CD14-positive monocyte (primary cell): ENCODE results near the gene RAB28. TPM values are rescaled to one million over a fixed set of nuclear protein-coding genes. Genes with fewer than 3 reads are reported as not detected.

Experiments
- DNase-seq, 3 donors: peaks; one replicate each; pipeline ENCODE4 v3.0.0-alpha.2; 2011 to 2022
- H2AFZ ChIP-seq: 2 replicates; pipeline ENCODE4 v1.6.0; 2012; ENCODE audit warnings: mild to moderate bottlenecking, low read depth, low read length, inconsistent platforms; ENCODE audit not compliant: insufficient read depth, poor library complexity, severe bottlenecking
- H3K27ac ChIP-seq, 2 donors: 1 replicate in 1 of 2; 2 replicates in 1 of 2; pipeline ENCODE4 v1.5.1; 2012 to 2013; ENCODE audit warnings: low read length in 2 of 2, control low read depth in 1 of 2, inconsistent platforms in 1 of 2, low read depth in 1 of 2, mild to moderate bottlenecking in 1 of 2
- H3K27me3 ChIP-seq, 2 donors: one replicate each; pipeline versions ENCODE4 v1.6.0 to v1.6.1; 2011 to 2013; ENCODE audit warnings: low read length in 2 of 2; ENCODE audit not compliant: control insufficient read depth in 2 of 2, insufficient read depth in 2 of 2
- H3K36me3 ChIP-seq, 2 donors: replicated peaks in 1 of 2; 1 replicate in 1 of 2; 2 replicates in 1 of 2; pipeline versions ENCODE4 v1.5.1 to v1.6.1; 2012 to 2013; ENCODE audit warnings: low read length in 2 of 2, control low read depth in 1 of 2, inconsistent platforms in 1 of 2, mild to moderate bottlenecking in 1 of 2; ENCODE audit not compliant: insufficient read depth in 2 of 2, control insufficient read depth in 1 of 2
- H3K4me1 ChIP-seq, 2 donors: 1 replicate in 1 of 2; 2 replicates in 1 of 2; pipeline versions ENCODE4 v1.5.1 to v1.6.1; 2012 to 2013; ENCODE audit warnings: low read length in 2 of 2, control low read depth in 1 of 2, inconsistent platforms in 1 of 2, mild to moderate bottlenecking in 1 of 2, moderate library complexity in 1 of 2; ENCODE audit not compliant: insufficient read depth in 2 of 2, control insufficient read depth in 1 of 2
- H3K4me2 ChIP-seq: replicated peaks from 2 replicates; pipeline ENCODE3; 2012; ENCODE audit warnings: low read length, moderate library complexity, mild to moderate bottlenecking; ENCODE audit not compliant: poor library complexity, severe bottlenecking; ENCODE audit errors: extremely low read depth
- H3K4me3 ChIP-seq, 3 experiments: fragments of 200-600 bp in 1 of 3; sonication (generic) in 1 of 3; replicated peaks in 1 of 3; 1 replicate in 2 of 3; 2 replicates in 1 of 3; pipeline ENCODE4 v1.5.1; 2011 to 2013; ENCODE audit warnings: low read length in 3 of 3, mild to moderate bottlenecking in 3 of 3, control low read depth in 2 of 3, low read depth in 2 of 3, inconsistent platforms in 1 of 3, moderate library complexity in 1 of 3
- H3K79me2 ChIP-seq: 2 replicates; pipeline ENCODE4 v1.6.0; 2012; ENCODE audit warnings: mild to moderate bottlenecking, control low read depth, inconsistent platforms, low read length, moderate library complexity; ENCODE audit not compliant: insufficient read depth
- H3K9ac ChIP-seq: 2 replicates; pipeline ENCODE4 v1.6.0; 2017; ENCODE audit warnings: low read length, mild to moderate bottlenecking; ENCODE audit not compliant: insufficient read depth, poor library complexity, severe bottlenecking
- H3K9me3 ChIP-seq, 2 donors: replicated peaks in 1 of 2; 1 replicate in 1 of 2; 2 replicates in 1 of 2; pipeline versions ENCODE4 v1.5.1 to v1.6.1; 2012 to 2013; ENCODE audit warnings: low read length in 2 of 2, control low read depth in 1 of 2; ENCODE audit not compliant: control insufficient read depth in 1 of 2, insufficient read depth in 1 of 2
- H4K20me1 ChIP-seq: 2 replicates; pipeline ENCODE4 v1.6.0; 2012; ENCODE audit warnings: mild to moderate bottlenecking, low read length, control low read depth, moderate library complexity; ENCODE audit not compliant: insufficient read depth
- H3K27ac Mint-ChIP-seq, 7 donors: one replicate each; pipeline ENCODE4 v1.8.0; 2020; ENCODE audit warnings: mild to moderate bottlenecking in 7 of 7, mixed read lengths in 7 of 7, moderate library complexity in 6 of 7, inconsistent platforms in 2 of 7
- H3K27me3 Mint-ChIP-seq, 3 donors: one replicate each; pipeline ENCODE4 v1.8.0; 2021 to 2022; ENCODE audit warnings: low read depth in 3 of 3, mild to moderate bottlenecking in 3 of 3, mixed read lengths in 3 of 3, moderate library complexity in 3 of 3, inconsistent platforms in 1 of 3
- H3K36me3 Mint-ChIP-seq, 2 donors: one replicate each; pipeline ENCODE4 v1.8.0; 2020; ENCODE audit warnings: mixed read lengths in 2 of 2, inconsistent platforms in 1 of 2, mild to moderate bottlenecking in 1 of 2
- H3K4me1 Mint-ChIP-seq: one replicate; pipeline ENCODE4 v1.8.0; 2020; ENCODE audit warnings: mild to moderate bottlenecking, mixed read lengths
- H3K4me3 Mint-ChIP-seq, 2 donors: one replicate each; pipeline ENCODE4 v1.8.0; 2020; ENCODE audit warnings: mild to moderate bottlenecking in 2 of 2, mixed read lengths in 2 of 2, moderate library complexity in 1 of 2
- H3K9me3 Mint-ChIP-seq, 7 donors: one replicate each; pipeline ENCODE4 v1.8.0; 2020 to 2022; ENCODE audit warnings: mixed read lengths in 7 of 7, mild to moderate bottlenecking in 6 of 7, moderate library complexity in 6 of 7, inconsistent platforms in 2 of 7
- WGBS: methylation state at CpG from one replicate; pipeline ENCODE4 v1.1.5; 2013; ENCODE audit warnings: missing lambda C conversion rate; ENCODE audit not compliant: insufficient coverage; 5-methylcytosine and 5-hydroxymethylcytosine counted together
- intact Hi-C, 2 donors: fragments of 100-400 bp; cut with micrococcal nuclease; formaldehyde crosslinking; loops; one replicate each; pipeline versions ENCODE4 v1.15.0 to v1.15.1; 2023
- polyA plus RNA-seq, 3 donors: library from polyadenylated mRNA; depleted of rRNA in 1 of 3; unstranded in 2 of 3; stranded (reverse) in 1 of 3; fragments of 300-500 nt in 2 of 3; fragments of >200 nt in 1 of 3; fragmentation: Illumina TruSeq in 2 of 3; gene quantifications; 1 replicate in 2 of 3; 2 replicates in 1 of 3; pipeline ENCODE4 v1.2.3, GENCODE V29; 2012 to 2021
- TF ChIP-seq, protein P1 (sequence below): fragments of 200-600 bp; IDR thresholded peaks from one replicate; pipeline ENCODE4 v1.8.0; 2022; ENCODE audit warnings: antibody characterized with exemption, mild to moderate bottlenecking

The RAB28 gene
- polyA plus RNA-seq, 3 donors = 7.6 to 18.0 (median 17.8) TPM

DNA sequence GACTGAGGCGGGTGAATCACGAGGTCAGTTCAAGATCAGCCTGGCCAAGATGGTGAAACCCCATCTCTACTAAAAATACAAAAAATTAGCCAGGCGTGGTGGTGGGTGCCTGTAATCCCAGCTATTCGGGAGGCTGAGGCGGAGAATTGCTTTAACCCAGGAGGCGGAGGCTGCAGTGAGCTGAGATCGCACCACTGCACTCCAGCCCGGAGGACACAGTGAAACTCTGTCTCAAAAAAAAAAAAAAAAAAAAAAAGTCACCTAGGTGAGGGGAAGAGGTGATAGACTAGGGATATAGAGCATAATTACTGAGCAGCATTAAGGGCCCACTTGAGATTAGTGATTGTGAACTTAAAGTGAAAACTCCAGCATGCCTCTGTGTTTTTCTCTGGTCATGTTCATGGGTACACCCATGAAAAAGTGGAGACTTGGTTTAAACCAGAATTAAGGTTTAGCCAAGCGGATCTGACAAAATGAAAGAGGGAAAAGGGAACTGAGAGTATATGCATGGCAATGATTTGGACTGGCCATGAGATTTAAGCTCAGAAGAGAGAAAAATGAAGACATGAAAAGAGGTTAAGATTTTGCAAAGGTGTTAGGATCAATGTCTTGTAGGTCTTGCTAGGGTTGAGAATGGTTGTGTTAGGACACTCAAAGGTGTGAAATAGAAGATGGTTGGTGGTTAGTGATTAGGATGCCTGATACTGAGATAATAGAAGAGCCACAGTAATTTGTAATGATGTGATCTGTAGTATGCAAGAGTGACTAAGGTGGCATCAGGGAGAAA, 105.0 kb downstream of the RAB28 start:
- intact Hi-C loops = no loop called here
- Histone ChIP-seq H3K9me3 (peaks cover 6 to 9% of the 10 kb centered on the region in 2 donors), H3K4me1 (peaks cover 0 to 6% of the 10 kb centered on the region in 2 donors), H3K9ac (no peak overlapping the region), H3K4me2 (no peak overlapping the region), H3K36me3 (peaks cover 0 to 8% of the 10 kb centered on the region in 2 donors), H2AFZ (no peak overlapping the region), H3K79me2 (no peaks in the 10 kb centered on the region), H3K27me3 (no peaks in the 10 kb centered on the region), H3K27ac (no peak overlapping the region), H3K4me3 (no peak overlapping the region), H4K20me1 (no peaks in the 10 kb centered on the region)
- no peaks in the 10 kb centered on the region for H3K27me3 Mint-ChIP-seq
- H3K9me3 Mint-ChIP-seq = peaks cover 0 to 7% (median 4%) of the 10 kb centered on the region in 7 donors
- DNase-seq = no peak
- WGBS = 97% methylated on average over 9 of the region's 9 CpGs
- H3K4me1 Mint-ChIP-seq = no peaks in the 10 kb centered on the region
- H3K27ac Mint-ChIP-seq = no peak overlapping the region
- H3K4me3 Mint-ChIP-seq = no peak overlapping the region
- TF ChIP-seq, protein P1, sequence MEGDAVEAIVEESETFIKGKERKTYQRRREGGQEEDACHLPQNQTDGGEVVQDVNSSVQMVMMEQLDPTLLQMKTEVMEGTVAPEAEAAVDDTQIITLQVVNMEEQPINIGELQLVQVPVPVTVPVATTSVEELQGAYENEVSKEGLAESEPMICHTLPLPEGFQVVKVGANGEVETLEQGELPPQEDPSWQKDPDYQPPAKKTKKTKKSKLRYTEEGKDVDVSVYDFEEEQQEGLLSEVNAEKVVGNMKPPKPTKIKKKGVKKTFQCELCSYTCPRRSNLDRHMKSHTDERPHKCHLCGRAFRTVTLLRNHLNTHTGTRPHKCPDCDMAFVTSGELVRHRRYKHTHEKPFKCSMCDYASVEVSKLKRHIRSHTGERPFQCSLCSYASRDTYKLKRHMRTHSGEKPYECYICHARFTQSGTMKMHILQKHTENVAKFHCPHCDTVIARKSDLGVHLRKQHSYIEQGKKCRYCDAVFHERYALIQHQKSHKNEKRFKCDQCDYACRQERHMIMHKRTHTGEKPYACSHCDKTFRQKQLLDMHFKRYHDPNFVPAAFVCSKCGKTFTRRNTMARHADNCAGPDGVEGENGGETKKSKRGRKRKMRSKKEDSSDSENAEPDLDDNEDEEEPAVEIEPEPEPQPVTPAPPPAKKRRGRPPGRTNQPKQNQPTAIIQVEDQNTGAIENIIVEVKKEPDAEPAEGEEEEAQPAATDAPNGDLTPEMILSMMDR = no peak
- H3K36me3 Mint-ChIP-seq = peaks cover 11 to 19% of the 10 kb centered on the region in 2 donors

DNA sequence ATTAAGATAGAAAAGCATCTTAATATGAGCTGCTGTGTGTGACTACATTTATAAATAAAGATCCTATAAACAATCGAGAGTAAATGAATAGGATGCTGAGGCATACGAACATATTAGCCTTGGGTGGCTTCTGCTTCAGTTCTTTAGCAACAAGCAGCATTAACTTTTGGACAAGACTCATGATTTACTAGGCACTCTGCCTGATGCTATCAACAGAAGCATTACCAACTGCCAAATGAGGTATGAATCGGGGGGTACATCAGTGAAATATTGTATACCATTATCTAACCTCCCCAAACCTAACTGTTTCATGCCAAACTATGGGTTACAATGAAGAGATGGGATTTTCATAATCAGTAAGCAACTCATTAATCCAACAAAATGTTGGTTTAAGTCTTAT, 113.1 kb downstream of the RAB28 start:
- WGBS = 92% methylated on average over 2 of the region's 3 CpGs
- Histone ChIP-seq H3K27me3 (no peaks in the 10 kb centered on the region), H3K4me2 (no peak overlapping the region), H3K9me3 (no peaks in the 10 kb centered on the region), H3K4me3 (no peak overlapping the region), H3K79me2 (no peaks in the 10 kb centered on the region), H3K9ac (no peak overlapping the region), H3K4me1 (no peaks in the 10 kb centered on the region), H2AFZ (no peak overlapping the region), H3K36me3 (peaks cover 0 to 15% of the 10 kb centered on the region in 2 donors), H3K27ac (no peak overlapping the region), H4K20me1 (no peaks in the 10 kb centered on the region)
- intact Hi-C loops = no loop called here
- Mint-ChIP-seq H3K27ac (no peak overlapping the region), H3K9me3 (peaks cover 0 to 4% (median 0%) of the 10 kb centered on the region in 7 donors), H3K36me3 (peaks cover 16 to 30% of the 10 kb centered on the region in 2 donors), H3K4me3 (no peak overlapping the region), H3K27me3 (peaks cover 0 to 1% (median 0%) of the 10 kb centered on the region in 3 donors), H3K4me1 (no peaks in the 10 kb centered on the region)
- TF ChIP-seq, protein P1 = no peak
- no peak for DNase-seq
